ENCODE measurements around the gene RNF31.

- TF ChIP-seq CTCF (conservative IDR thresholded peaks at IDR 0.05 in 1 of 2, IDR thresholded peaks at IDR 0.05 in 1 of 2; ENCODE audit: extremely low read depth in 1 of 2, insufficient read depth in 1 of 2, low read depth in 1 of 2, low read length in 2 of 2) (no peak), EZH2 (IDR thresholded peaks at IDR 0.05; ENCODE audit: borderline replicate concordance, low read length) (no peak)
Observed at GRCh38 chr14:24196071-24197055, 49.1 kb downstream of the RNF31 start.
